Activated B cell treated with CpG ODN at 0.5 μM for 24 hours (primary cell): ENCODE data around the gene CDK17. TPM values are rescaled to one million over a fixed set of nuclear protein-coding genes. Genes with fewer than 3 reads are reported as not detected.
A peak's percentile ranks its signal among the peaks of the same experiment; 100 is the strongest.
"Not testable (repeated sequence)": the region's sequence is repeated elsewhere in the genome, so short reads cannot be mapped to it uniquely, and the experiment has no call there.

Source experiments
- ATAC-seq: fragments of 200-7000 bp; cut with Tn5 transposase; one replicate; pipeline ENCODE4 v1.10.0; 2021; ENCODE audit warnings: low read depth, mild to moderate bottlenecking, moderate library complexity
- CTCF ChIA-PET: fragments of 350-600 bp; sonication (Branson Sonifier 250); formaldehyde crosslinking; loops from one replicate; lab custom pipeline; 2021; ENCODE audit warnings: antibody characterized with exemption; lab: Charles Lee
- POLR2A ChIA-PET: fragments of 350-600 bp; sonication (Branson Sonifier 250); formaldehyde crosslinking; loops from one replicate; lab custom pipeline; 2021; ENCODE audit warnings: antibody characterized with exemption; lab: Charles Lee
- DNase-seq: peaks from one replicate; pipeline ENCODE4 v3.0.0; 2022
- H3K27ac Mint-ChIP-seq: one replicate; pipeline ENCODE4 v1.8.0; 2020; ENCODE audit warnings: mixed read lengths
- H3K27me3 Mint-ChIP-seq: one replicate; pipeline ENCODE4 v1.8.0; 2021; ENCODE audit warnings: mixed read lengths
- H3K36me3 Mint-ChIP-seq: one replicate; pipeline ENCODE4 v1.8.0; 2021; ENCODE audit warnings: low read depth, mixed read lengths
- H3K4me1 Mint-ChIP-seq: one replicate; pipeline ENCODE4 v1.8.0; 2021; ENCODE audit warnings: mixed read lengths
- H3K4me3 Mint-ChIP-seq: one replicate; pipeline ENCODE4 v1.8.0; 2020; ENCODE audit warnings: mild to moderate bottlenecking, mixed read lengths
- H3K9me3 Mint-ChIP-seq: one replicate; pipeline ENCODE4 v1.8.0; 2020; ENCODE audit warnings: mixed read lengths
- intact Hi-C: fragments of 100-400 bp; cut with micrococcal nuclease; formaldehyde crosslinking; loops from one replicate; pipeline ENCODE4 v1.15.1; 2024
- total RNA-seq: library from RNA; stranded (reverse); gene quantifications from 2 replicates; pipeline ENCODE4 v1.2.3, GENCODE V29; 2022
- TF ChIP-seq, protein P1 (sequence below): fragments of 200-600 bp; IDR thresholded peaks from one replicate; pipeline ENCODE4 v1.8.0; 2022; ENCODE audit warnings: antibody characterized with exemption, mild to moderate bottlenecking

Gene CDK17
- total RNA-seq, 1 donor from 2014 or later, result 57.3 TPM

DNA sequence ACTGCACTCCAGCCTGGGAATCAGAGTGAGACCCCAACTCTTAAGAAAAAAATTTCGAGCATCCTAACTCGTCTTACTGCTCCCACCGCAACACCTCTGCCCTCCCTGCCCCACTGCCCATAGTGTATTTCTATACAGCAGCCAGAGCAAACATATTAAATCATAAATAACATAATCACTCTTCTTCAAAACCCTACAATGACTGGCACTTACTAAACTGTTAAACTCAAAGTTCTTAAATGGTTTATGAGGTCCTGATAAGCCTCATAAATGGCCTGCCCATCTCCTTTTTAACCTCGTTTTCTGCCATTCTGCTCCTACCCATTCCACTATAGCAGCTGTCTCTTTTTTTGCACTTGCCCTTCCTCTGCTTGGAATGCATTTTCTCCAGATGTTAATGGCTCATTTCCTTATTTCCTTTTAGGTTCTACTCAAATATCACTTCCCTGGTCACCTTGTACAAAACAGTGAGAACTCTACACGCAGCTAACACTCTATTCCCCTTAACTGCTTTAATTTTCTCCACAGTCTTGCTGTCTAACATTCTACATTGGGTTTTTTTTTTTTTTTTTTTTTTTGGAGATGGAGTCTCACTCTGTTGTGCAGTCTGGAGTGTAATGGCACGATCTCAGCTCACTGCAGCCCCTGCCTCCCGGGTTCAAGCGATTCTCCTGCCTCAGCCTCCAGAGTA lies 45.2 kb downstream of the CDK17 start:
- Mint-ChIP-seq H3K4me1 (peaks cover 68% of the 10 kb centered on the region), H3K27me3 (no peaks in the 10 kb centered on the region), H3K36me3 (no peaks in the 10 kb centered on the region), H3K4me3 (no peak overlapping the region), H3K27ac (peak overlapping the region; percentile 8), H3K9me3 (no peaks in the 10 kb centered on the region)
- ATAC-seq, result no peak
- DNase-seq, result no peak
- intact Hi-C loops, result no loop called here
- TF ChIP-seq, protein P1, sequence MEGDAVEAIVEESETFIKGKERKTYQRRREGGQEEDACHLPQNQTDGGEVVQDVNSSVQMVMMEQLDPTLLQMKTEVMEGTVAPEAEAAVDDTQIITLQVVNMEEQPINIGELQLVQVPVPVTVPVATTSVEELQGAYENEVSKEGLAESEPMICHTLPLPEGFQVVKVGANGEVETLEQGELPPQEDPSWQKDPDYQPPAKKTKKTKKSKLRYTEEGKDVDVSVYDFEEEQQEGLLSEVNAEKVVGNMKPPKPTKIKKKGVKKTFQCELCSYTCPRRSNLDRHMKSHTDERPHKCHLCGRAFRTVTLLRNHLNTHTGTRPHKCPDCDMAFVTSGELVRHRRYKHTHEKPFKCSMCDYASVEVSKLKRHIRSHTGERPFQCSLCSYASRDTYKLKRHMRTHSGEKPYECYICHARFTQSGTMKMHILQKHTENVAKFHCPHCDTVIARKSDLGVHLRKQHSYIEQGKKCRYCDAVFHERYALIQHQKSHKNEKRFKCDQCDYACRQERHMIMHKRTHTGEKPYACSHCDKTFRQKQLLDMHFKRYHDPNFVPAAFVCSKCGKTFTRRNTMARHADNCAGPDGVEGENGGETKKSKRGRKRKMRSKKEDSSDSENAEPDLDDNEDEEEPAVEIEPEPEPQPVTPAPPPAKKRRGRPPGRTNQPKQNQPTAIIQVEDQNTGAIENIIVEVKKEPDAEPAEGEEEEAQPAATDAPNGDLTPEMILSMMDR, result no peak
- CTCF ChIA-PET, result no interaction called here
- POLR2A ChIA-PET, result interaction anchor here (0.7 kb wide), 1 partner anchor 9 kb away, joined by 3 read pairs; no protein-coding TSS in a partner anchor

DNA sequence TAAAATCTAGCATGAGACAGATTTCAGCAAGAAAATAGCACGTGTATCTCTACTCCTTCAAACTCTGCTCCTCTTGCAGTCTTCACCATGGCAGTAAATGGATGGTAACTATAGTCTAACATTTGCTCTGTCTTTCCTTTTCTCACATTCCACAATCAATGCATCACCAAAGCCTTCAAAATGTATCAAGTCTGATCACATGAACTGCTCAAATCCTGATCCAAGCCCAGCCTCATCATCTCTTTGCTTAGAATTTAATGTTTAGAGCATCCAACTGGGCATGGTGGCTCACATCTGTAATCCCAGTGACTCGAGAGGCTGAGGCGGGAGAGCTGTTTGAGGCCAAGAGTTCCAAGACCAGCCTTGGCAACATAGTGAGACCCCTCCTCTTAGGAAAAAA lies 45.9 kb downstream of the CDK17 start:
- CTCF ChIA-PET, result no interaction called here
- POLR2A ChIA-PET, result no interaction called here
- Mint-ChIP-seq H3K36me3 (no peaks in the 10 kb centered on the region), H3K9me3 (no peaks in the 10 kb centered on the region), H3K27ac (no peak overlapping the region), H3K27me3 (no peaks in the 10 kb centered on the region), H3K4me1 (peaks cover 68% of the 10 kb centered on the region), H3K4me3 (no peak overlapping the region)
- ATAC-seq (no peak), DNase-seq (no peak)
- TF ChIP-seq, protein P1, result no peak
- intact Hi-C loops, result no loop called here

DNA sequence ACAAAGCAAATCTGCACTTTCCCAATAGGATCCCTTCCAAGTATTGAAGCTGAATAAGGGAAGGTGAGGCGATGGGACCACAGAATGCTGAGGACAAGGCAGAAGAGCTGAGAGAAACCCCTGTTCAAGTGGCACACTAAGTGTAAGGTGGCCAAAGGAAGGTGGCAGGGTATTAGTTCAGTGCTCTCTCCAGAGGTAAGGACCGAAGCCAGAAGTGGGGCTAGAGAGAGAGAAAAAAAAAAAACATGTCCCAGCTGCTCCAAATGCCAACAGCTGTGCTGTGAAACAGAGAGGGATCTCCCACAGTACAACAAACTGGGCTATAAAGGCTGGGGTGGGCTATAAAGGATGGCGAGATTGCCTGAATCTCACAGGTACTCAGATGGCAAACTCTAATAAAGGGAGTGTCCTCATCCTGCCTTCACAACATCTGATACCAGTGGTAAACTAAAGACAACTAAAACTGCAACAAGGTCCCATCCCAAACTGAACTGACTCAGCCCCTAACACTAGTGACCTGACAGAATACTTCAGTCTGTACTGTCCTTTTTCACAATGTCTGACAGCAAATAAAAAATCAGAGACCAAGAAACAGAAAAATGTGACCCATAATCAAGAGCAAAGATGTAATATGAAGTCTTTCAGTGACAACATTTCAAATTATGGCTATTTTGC lies 47.9 kb downstream of the CDK17 start:
- ATAC-seq (no peak), DNase-seq (no peak)
- H3K4me3 Mint-ChIP-seq, result no peak overlapping the region
- peaks cover 69% of the 10 kb centered on the region for H3K4me1 Mint-ChIP-seq
- CTCF ChIA-PET, result no interaction called here
- POLR2A ChIA-PET, result no interaction called here
- no peaks in the 10 kb centered on the region for H3K36me3 Mint-ChIP-seq
- H3K9me3 Mint-ChIP-seq, result no peaks in the 10 kb centered on the region
- TF ChIP-seq, protein P1, result no peak
- no peaks in the 10 kb centered on the region for H3K27me3 Mint-ChIP-seq
- intact Hi-C loops, result loop anchor here (2.0 kb wide), 1 partner anchor 17 kb away; no protein-coding TSS in a partner anchor
- peak overlapping the region; percentile 54 for H3K27ac Mint-ChIP-seq

DNA sequence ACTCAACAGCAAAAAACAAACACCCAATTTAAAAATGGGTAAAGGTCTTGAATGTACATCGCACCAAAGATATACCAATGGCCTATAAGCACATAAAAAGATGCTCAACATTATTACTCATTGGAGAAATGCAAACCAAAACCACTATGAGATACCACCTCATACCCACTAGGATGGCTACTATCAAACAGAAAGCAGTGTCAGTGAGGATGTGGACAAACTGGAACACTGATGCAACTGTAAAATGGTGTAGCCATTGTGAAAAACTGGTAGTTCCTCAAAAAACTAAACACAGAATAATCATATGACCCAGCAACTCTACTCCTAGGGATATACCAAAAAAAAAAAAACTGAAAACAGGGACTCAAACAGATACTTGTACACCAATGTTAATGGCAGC lies 49.3 kb downstream of the CDK17 start:
- CTCF ChIA-PET, result no interaction called here
- ATAC-seq (peak; percentile 45), DNase-seq (no peak)
- no peaks in the 10 kb centered on the region for H3K36me3 Mint-ChIP-seq
- no peaks in the 10 kb centered on the region for H3K9me3 Mint-ChIP-seq
- POLR2A ChIA-PET, result no interaction called here
- peak overlapping the region; percentile 3 for H3K27ac Mint-ChIP-seq
- no peak overlapping the region for H3K4me3 Mint-ChIP-seq
- TF ChIP-seq, protein P1, result no peak
- no peaks in the 10 kb centered on the region for H3K27me3 Mint-ChIP-seq
- intact Hi-C loops, result no loop called here
- peaks cover 77% of the 10 kb centered on the region for H3K4me1 Mint-ChIP-seq

DNA sequence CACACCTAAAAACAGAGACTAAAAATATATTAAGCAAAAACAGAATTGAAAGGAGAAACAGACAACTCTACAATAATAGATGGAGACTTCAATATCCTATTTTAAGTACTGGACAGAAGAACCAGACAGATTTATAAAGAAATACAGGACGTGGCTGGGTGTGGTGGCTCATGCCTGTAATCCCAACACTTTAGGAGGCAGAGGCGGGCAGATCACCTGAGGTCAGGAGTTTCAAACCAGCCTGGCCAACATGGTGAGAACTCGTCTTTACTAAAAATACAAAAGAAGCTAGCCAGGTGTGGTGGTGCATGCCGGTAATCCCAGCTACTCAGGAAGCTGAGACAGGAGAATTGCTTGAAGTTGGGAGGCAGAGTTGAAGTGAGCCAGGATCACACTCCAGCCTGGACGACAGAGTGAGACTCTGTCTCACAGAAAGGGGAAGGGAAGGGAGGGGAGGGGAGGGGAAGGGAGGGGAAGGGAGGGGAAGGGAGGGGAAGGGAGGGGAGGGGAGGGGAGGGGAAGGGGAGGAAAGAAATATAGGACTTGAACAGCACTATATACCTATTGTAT lies 53.0 kb downstream of the CDK17 start:
- H3K36me3 Mint-ChIP-seq, result peaks cover 25% of the 10 kb centered on the region
- CTCF ChIA-PET, result no interaction called here
- POLR2A ChIA-PET, result interaction anchor here (0.7 to 1.4 kb wide), 2 partner anchors 53 to 157 kb away, joined by 3 to 11 read pairs; partner anchors contain the start of gene CDK17
- peak overlapping the region; percentile 55 for H3K4me3 Mint-ChIP-seq
- ATAC-seq, result no peak
- H3K4me1 Mint-ChIP-seq, result peaks cover 61% of the 10 kb centered on the region
- intact Hi-C loops, result no loop called here
- TF ChIP-seq, protein P1, result no peak
- H3K9me3 Mint-ChIP-seq, result peaks cover 13% of the 10 kb centered on the region
- H3K27me3 Mint-ChIP-seq, result no peaks in the 10 kb centered on the region
- peak overlapping the region; percentile 75 for H3K27ac Mint-ChIP-seq
- DNase-seq, result no peak

DNA sequence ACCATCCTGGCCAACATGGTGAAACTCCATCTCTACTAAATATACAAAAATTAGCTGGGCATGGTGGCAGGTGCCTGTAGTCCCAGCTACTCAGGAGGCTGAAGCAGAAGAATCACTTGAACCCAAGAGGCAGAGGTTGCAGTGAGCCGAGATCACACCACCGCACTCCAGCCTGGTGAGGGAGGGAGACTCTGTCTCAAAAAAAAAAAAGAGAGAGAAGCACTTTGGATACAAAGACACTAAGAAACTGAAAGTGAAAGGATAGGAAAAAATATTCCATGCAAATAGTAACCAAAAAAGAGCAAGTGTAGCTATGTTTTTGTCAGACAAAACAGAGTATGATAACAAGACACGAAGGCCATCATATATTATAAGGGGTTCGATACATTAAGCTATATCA lies 53.5 kb downstream of the CDK17 start:
- DNase-seq, intact Hi-C loops, CTCF ChIA-PET, H3K27me3 Mint-ChIP-seq: not testable (repeated sequence)
- H3K36me3 Mint-ChIP-seq, result peaks cover 25% of the 10 kb centered on the region
- peak overlapping the region; percentile 55 for H3K4me3 Mint-ChIP-seq
- POLR2A ChIA-PET, result interaction anchor here (0.7 to 0.8 kb wide), 2 partner anchors 53 to 157 kb away, joined by 3 read pairs; no protein-coding TSS in a partner anchor
- peaks cover 56% of the 10 kb centered on the region for H3K4me1 Mint-ChIP-seq
- ATAC-seq, result peak; percentile 10
- H3K27ac Mint-ChIP-seq, result peak overlapping the region; percentile 75
- peaks cover 13% of the 10 kb centered on the region for H3K9me3 Mint-ChIP-seq
